Neural cell (in vitro differentiated cells): Measurements from ENCODE around the gene SRP14. TPM values are rescaled to one million over a fixed set of nuclear protein-coding genes. Genes with fewer than 3 reads are reported as not detected.

Source experiments
- H2AFZ ChIP-seq: fragments of 200-600, 300-800 bp; sonication (generic), shearing (Covaris generic); 2 replicates; pipeline ENCODE4 v1.6.0; 2014; ENCODE audit warnings: low read depth, mild to moderate bottlenecking, antibody characterized with exemption, low read length, moderate library complexity
- H3F3A ChIP-seq: fragments of 200-600 bp; shearing (Covaris generic); 2 replicates; pipeline ENCODE4 v1.6.1; 2016; ENCODE audit warnings: mild to moderate bottlenecking, moderate library complexity, mixed read lengths, antibody characterized with exemption, low read length; ENCODE audit not compliant: insufficient read depth, poor library complexity, severe bottlenecking
- H3K27ac ChIP-seq: fragments of 200-600, 300-800 bp; sonication (generic), shearing (Covaris generic); 2 replicates; pipeline ENCODE4 v1.5.1; 2014; ENCODE audit warnings: mild to moderate bottlenecking, low read length, moderate library complexity
- H3K27me3 ChIP-seq: fragments of 300-800, 200-600 bp; sonication (generic), shearing (Covaris generic); 2 replicates; pipeline ENCODE4 v1.6.0; 2014; ENCODE audit warnings: mild to moderate bottlenecking, low read depth, low read length, moderate library complexity; ENCODE audit not compliant: insufficient read depth
- H3K36me3 ChIP-seq: fragments of 300-800, 200-600 bp; sonication (generic), shearing (Covaris generic); 2 replicates; pipeline ENCODE4 v1.5.1; 2014; ENCODE audit warnings: mild to moderate bottlenecking, antibody characterized with exemption, low read length, moderate library complexity; ENCODE audit not compliant: insufficient read depth
- H3K4me2 ChIP-seq: fragments of 300-800, 200-600 bp; sonication (generic), shearing (Covaris generic); 2 replicates; pipeline ENCODE4 v1.6.0; 2014; ENCODE audit warnings: mild to moderate bottlenecking, low read length
- H3K4me3 ChIP-seq: fragments of 300-800, 200-600 bp; sonication (generic), shearing (Covaris generic); 2 replicates; pipeline ENCODE4 v1.5.1; 2014; ENCODE audit warnings: mild to moderate bottlenecking, low read length, moderate library complexity
- H3K79me2 ChIP-seq: fragments of 200-600 bp; shearing (Covaris generic); replicated peaks from 2 replicates; pipeline ENCODE4 v1.6.0; 2014; ENCODE audit warnings: mild to moderate bottlenecking, low read length, moderate library complexity; ENCODE audit not compliant: insufficient read depth
- H3K9ac ChIP-seq: fragments of 300-800, 200-600 bp; sonication (generic), shearing (Covaris generic); 2 replicates; pipeline ENCODE4 v1.6.1; 2016; ENCODE audit warnings: mild to moderate bottlenecking, low read length, mixed read lengths
- H3K9me2 ChIP-seq: fragments of 200-600 bp; shearing (Covaris generic); 2 replicates; pipeline ENCODE4 v1.6.1; 2016; ENCODE audit warnings: mild to moderate bottlenecking, low read length, mixed read lengths; ENCODE audit not compliant: insufficient read depth
- H3K9me3 ChIP-seq: fragments of 200-600, 300-800 bp; sonication (generic), shearing (Covaris generic); 2 replicates; pipeline ENCODE4 v1.6.1; 2016; ENCODE audit warnings: mild to moderate bottlenecking, mixed run types, low read length, moderate library complexity, mixed read lengths
- H4K20me1 ChIP-seq: fragments of 200-600 bp; shearing (Covaris generic); 2 replicates; pipeline ENCODE4 v1.6.1; 2016; ENCODE audit warnings: mild to moderate bottlenecking, mixed run types; ENCODE audit not compliant: insufficient read depth
- EP300 ChIP-seq: fragments of 450-650 bp; conservative IDR thresholded peaks from 2 replicates; pipeline ENCODE4 v1.6.1; 2014; ENCODE audit warnings: antibody characterized with exemption, mild to moderate bottlenecking, moderate library complexity; ENCODE audit not compliant: poor library complexity, severe bottlenecking
- EZH2 ChIP-seq: fragments of 200-600, 300-800 bp; shearing (Covaris generic), sonication (generic); IDR thresholded peaks from 2 replicates; pipeline ENCODE4 v1.6.1; 2014; ENCODE audit warnings: antibody characterized with exemption, low read length, borderline replicate concordance, mild to moderate bottlenecking; ENCODE audit not compliant: insufficient read depth, poor library complexity, severe bottlenecking
- MXI1 ChIP-seq: fragments of 450-650 bp; conservative IDR thresholded peaks from 2 replicates; pipeline ENCODE4 v1.6.1; 2014; ENCODE audit warnings: antibody characterized with exemption, mild to moderate bottlenecking; ENCODE audit not compliant: poor library complexity, severe bottlenecking
- POLR2AphosphoS5 ChIP-seq: IDR thresholded peaks from 2 replicates; pipeline ENCODE4 v1.6.1; 2012
- RAD21 ChIP-seq: fragments of 450-650 bp; conservative IDR thresholded peaks from 2 replicates; pipeline ENCODE4 v1.6.1; 2014; ENCODE audit warnings: antibody characterized with exemption, mild to moderate bottlenecking, moderate library complexity
- SMC3 ChIP-seq: fragments of 450-650 bp; conservative IDR thresholded peaks from 2 replicates; pipeline ENCODE4 v1.6.1; 2014; ENCODE audit warnings: antibody characterized with exemption, mild to moderate bottlenecking, moderate library complexity; ENCODE audit not compliant: poor library complexity
- TAF1 ChIP-seq: IDR thresholded peaks from 2 replicates; pipeline ENCODE4 v1.6.1; 2012; ENCODE audit warnings: low read depth
- polyA plus RNA-seq: library from polyadenylated mRNA; depleted of rRNA; stranded (reverse); fragments of >200 nt; gene quantifications from 2 replicates; pipeline ENCODE4 v1.2.3, GENCODE V29; 2014
- TF ChIP-seq, protein P1 (sequence below): fragments of 450-650 bp; IDR thresholded peaks from 2 replicates; pipeline ENCODE4 v1.5.1; 2014; ENCODE audit warnings: antibody characterized with exemption, mild to moderate bottlenecking, moderate library complexity; ENCODE audit not compliant: poor library complexity, severe bottlenecking
- TF ChIP-seq, protein P2 (sequence below): IDR thresholded peaks from 2 replicates; pipeline ENCODE4 v1.6.1; 2012; ENCODE audit warnings: borderline replicate concordance

SRP14 gene
- polyA plus RNA-seq, 1 donor from 2014 or later = 490 TPM

DNA sequence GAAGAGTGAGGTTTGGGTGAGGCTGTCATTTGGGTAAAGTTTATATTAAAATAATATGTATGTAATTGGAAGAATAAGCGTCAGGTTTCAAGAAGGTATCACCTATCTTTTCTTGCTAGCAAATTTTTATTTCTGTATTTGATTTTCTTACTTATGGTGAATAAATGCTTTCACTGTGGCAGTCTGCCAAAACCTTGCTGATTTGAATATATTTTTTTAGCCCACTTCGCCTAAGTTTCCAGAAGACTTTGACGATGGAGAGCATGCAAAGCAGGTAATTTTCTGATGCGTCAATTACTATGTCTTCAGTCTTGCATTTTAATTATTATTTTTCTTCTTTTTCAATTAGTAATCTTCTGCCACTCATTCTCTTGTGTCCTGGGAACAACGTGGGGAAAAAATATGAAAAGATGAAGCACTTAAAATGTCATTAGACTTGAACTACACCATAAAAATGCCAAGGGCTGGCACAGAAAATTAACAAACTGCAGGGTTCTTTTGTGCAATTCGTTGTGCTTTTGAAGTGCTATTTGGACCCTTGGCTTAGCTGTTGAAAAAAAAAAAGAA is 40.4 kb downstream of the SRP14 start:
- Histone ChIP-seq H4K20me1 (no peaks in the 10 kb centered on the region), H3K27me3 (no peaks in the 10 kb centered on the region), H3K9me2 (no peaks in the 10 kb centered on the region), H2AFZ (no peak overlapping the region), H3K9ac (no peak overlapping the region), H3K79me2 (no peaks in the 10 kb centered on the region), H3K9me3 (no peaks in the 10 kb centered on the region), H3K4me3 (no peak overlapping the region), H3K36me3 (no peaks in the 10 kb centered on the region), H3K4me2 (no peak overlapping the region), H3K27ac (no peak overlapping the region), H3F3A (no peaks in the 10 kb centered on the region)
- TF ChIP-seq, protein P1, sequence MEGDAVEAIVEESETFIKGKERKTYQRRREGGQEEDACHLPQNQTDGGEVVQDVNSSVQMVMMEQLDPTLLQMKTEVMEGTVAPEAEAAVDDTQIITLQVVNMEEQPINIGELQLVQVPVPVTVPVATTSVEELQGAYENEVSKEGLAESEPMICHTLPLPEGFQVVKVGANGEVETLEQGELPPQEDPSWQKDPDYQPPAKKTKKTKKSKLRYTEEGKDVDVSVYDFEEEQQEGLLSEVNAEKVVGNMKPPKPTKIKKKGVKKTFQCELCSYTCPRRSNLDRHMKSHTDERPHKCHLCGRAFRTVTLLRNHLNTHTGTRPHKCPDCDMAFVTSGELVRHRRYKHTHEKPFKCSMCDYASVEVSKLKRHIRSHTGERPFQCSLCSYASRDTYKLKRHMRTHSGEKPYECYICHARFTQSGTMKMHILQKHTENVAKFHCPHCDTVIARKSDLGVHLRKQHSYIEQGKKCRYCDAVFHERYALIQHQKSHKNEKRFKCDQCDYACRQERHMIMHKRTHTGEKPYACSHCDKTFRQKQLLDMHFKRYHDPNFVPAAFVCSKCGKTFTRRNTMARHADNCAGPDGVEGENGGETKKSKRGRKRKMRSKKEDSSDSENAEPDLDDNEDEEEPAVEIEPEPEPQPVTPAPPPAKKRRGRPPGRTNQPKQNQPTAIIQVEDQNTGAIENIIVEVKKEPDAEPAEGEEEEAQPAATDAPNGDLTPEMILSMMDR = no peak
- TF ChIP-seq RAD21 = no peak
- TF ChIP-seq EP300 = no peak
- TF ChIP-seq POLR2AphosphoS5 = no peak
- no peak for TF ChIP-seq SMC3

DNA sequence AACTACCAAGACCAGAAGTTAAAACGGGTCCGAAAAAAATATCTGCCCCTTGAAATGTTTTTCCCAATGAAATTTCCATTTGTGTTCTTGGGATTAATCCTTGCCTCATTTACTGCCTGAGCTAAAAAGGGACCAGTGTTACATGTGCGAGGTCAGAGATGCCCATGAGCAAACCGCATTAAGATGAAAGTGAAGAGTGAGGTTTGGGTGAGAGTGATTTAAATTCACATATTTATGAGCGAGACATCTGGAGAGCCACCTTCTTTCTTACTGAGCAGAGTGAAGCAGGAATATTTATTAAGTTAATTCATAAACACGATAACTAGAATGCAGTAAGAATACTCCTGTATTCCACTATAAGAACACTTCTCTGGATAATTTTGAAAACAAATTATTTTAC is 41.3 kb downstream of the SRP14 start:
- no peak overlapping the region for H3K4me3 ChIP-seq
- H3K9me2 ChIP-seq = no peaks in the 10 kb centered on the region
- no peaks in the 10 kb centered on the region for H3K79me2 ChIP-seq
- TF ChIP-seq, protein P2, sequence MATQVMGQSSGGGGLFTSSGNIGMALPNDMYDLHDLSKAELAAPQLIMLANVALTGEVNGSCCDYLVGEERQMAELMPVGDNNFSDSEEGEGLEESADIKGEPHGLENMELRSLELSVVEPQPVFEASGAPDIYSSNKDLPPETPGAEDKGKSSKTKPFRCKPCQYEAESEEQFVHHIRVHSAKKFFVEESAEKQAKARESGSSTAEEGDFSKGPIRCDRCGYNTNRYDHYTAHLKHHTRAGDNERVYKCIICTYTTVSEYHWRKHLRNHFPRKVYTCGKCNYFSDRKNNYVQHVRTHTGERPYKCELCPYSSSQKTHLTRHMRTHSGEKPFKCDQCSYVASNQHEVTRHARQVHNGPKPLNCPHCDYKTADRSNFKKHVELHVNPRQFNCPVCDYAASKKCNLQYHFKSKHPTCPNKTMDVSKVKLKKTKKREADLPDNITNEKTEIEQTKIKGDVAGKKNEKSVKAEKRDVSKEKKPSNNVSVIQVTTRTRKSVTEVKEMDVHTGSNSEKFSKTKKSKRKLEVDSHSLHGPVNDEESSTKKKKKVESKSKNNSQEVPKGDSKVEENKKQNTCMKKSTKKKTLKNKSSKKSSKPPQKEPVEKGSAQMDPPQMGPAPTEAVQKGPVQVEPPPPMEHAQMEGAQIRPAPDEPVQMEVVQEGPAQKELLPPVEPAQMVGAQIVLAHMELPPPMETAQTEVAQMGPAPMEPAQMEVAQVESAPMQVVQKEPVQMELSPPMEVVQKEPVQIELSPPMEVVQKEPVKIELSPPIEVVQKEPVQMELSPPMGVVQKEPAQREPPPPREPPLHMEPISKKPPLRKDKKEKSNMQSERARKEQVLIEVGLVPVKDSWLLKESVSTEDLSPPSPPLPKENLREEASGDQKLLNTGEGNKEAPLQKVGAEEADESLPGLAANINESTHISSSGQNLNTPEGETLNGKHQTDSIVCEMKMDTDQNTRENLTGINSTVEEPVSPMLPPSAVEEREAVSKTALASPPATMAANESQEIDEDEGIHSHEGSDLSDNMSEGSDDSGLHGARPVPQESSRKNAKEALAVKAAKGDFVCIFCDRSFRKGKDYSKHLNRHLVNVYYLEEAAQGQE = no peak
- TF ChIP-seq, protein P1 = no peak
- TF ChIP-seq POLR2AphosphoS5 = no peak
- TF ChIP-seq TAF1 = no peak
- TF ChIP-seq EP300 = no peak
- no peak for TF ChIP-seq RAD21
- no peak for TF ChIP-seq SMC3
- TF ChIP-seq EZH2 = no peak
- TF ChIP-seq MXI1 = no peak
- H3K27ac ChIP-seq = no peak overlapping the region
- H3F3A ChIP-seq = no peaks in the 10 kb centered on the region
- H3K9ac ChIP-seq = no peak overlapping the region
- H4K20me1 ChIP-seq = no peaks in the 10 kb centered on the region
- no peaks in the 10 kb centered on the region for H3K36me3 ChIP-seq
- H3K9me3 ChIP-seq = no peaks in the 10 kb centered on the region
- no peaks in the 10 kb centered on the region for H3K27me3 ChIP-seq
- no peak overlapping the region for H3K4me2 ChIP-seq
- H2AFZ ChIP-seq = no peak overlapping the region
